Stimulated activated CD8-positive, alpha-beta memory T cell treated with anti-CD3 and anti-CD28 coated beads, Interleukin-2, amount 100 ng/mL, for 1 hour (primary cell): ENCODE data around the gene SYPL2.
"Not testable (repeated sequence)": the region's sequence is repeated elsewhere in the genome, so short reads cannot be mapped to it uniquely, and the experiment has no call there.

Source experiments
- DNase-seq, 2 donors: peaks; one replicate each; pipeline ENCODE4 v3.0.0-alpha.2; 2020; ENCODE audit warnings: low read depth in 2 of 2

SYPL2 gene

DNA sequence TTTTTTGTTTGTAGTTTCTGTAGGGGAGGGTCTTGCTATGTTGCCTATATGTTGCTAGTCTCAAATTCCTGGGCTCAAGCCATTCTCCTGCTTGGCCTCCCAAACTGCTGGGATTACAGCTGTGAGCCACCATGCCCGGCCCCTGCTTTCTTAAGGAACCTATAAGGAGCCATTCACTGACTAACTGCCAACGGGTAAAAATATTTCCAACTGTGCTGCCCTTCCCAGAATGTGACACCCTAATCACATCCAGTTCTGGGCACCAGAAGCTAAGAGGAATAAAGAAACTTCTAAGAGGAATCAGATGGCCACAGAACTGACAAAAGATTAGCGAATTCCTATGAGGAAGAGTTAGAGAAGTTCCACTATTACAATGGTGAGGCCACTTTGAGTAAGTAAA, 6.4 kb downstream of the SYPL2 start:
- no peak for DNase-seq

DNA sequence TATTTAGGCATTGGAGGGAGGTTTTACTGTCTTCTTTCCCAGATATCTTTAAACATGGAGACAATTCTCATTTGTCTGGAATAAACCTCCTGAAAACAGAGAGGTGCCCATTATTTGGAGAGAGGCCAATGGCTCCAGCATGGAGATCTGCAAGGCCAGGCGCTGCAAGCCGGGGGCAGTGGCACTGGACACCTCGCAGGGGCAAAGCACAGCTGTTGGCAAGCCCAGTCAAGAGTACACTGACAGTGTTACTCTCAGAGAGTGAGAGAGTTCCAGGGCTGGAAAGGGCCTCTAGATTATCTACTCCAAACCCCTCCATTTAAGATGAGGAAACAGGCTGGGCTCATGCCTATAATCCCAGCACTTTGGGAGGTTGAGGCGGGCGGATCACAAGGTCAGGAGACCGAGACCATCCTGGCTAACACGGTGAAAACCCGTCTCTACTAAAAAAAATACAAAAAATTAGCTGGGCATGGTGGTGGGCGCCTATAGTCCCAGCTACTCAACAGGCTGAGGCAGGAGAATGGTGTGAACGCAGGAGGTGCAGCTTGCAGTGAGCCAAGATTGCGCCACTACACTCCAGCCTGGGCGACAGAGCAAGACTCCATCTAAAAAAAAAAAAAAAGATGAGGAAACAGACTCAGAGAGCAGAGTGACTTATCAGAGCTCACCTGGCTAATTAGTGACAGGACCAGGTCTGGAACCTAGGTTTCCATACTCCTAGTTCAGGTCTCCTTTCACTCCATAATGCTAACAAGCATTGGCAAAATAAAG, 7.1 kb downstream of the SYPL2 start:
- not testable (repeated sequence) for DNase-seq

DNA sequence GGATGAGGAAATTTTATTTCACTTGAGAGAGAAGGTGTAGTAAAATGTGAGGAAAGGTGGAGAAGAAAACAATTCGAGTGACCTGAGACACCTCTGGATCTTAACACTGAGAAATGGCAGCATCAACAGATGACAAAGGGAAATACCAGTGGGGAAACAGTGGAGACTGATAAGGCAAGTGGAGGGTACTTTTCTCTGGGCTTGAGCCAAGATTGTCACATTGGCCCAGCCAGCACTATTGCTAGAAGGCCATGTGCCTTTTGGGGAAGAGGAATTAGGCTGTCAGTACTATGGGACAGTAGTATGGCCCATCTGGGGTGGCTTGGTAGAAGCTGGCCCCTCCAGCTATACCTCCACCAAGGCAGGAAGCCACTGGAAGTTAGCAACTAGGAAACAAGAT, 8.4 kb downstream of the SYPL2 start:
- DNase-seq, result no peak

- no peak for DNase-seq
Measured at GRCh38 chr1:109475261-109475660, 8.9 kb downstream of the SYPL2 start.

DNA sequence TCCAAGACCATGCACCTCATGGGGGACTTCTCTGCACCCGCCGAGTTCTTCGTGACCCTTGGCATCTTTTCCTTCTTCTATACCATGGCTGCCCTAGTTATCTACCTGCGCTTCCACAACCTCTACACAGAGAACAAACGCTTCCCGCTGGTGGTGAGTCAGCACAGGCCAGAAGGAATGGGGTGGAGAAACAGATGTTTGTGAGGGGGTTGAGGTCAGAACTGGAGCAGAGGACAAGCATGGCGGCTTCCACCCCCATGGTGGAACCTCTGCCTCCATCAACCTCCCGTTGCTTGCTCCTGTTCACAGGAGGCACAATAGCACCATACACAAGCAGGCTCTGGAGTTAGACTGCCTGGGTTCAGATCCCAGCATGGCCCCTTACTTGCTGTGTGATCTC, 10.5 kb downstream of the SYPL2 start:
- DNase-seq, result no peak

DNA sequence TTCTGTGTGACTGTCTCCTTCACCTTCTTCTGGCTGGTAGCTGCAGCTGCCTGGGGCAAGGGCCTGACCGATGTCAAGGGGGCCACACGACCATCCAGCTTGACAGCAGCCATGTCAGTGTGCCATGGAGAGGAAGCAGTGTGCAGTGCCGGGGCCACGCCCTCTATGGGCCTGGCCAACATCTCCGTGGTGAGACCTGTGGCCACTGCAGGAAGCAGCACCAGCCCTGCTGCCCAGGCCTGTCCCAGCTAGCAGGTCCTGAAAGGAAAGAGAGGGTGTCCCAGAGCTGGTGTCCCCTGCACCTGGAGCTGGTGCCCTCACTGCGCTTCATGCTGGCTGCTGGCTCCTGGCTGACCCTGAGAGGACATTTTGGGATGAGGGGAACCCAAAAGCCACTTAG, 11.5 kb downstream of the SYPL2 start:
- no peak for DNase-seq

DNA sequence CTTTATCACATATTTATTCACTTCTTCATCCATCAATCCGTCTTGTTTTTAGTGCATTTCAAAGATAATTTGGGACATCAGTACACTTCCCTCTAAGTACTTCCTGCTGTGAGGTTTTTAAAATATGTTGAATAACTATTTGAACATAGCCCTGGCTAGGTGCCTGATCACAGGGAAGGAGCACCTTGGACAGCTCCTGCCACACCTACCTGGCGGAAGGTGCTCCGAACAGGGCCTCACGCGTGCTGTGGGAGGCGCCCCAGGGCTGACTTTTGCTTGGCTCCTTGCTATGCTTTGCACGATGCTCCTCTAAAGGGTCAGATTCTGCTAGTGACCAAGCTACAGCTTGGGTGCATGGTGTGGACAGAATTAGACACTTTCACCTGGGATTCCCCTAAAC, 12.5 kb downstream of the SYPL2 start:
- DNase-seq, result no peak

- DNase-seq, result no peak
Measured at GRCh38 chr1:109479311-109479710, 13.0 kb downstream of the SYPL2 start.

GRCh38 chr1:109479901-109480300, 13.6 kb downstream of the SYPL2 start:
- no peak for DNase-seq

- DNase-seq, result no peak
Measured at GRCh38 chr1:109481646-109482045, 15.3 kb downstream of the SYPL2 start.

GRCh38 chr1:109482242-109482641, 15.9 kb downstream of the SYPL2 start:
- no peak for DNase-seq

GRCh38 chr1:109482791-109483671, 16.7 kb downstream of the SYPL2 start:
- no peak for DNase-seq

DNA sequence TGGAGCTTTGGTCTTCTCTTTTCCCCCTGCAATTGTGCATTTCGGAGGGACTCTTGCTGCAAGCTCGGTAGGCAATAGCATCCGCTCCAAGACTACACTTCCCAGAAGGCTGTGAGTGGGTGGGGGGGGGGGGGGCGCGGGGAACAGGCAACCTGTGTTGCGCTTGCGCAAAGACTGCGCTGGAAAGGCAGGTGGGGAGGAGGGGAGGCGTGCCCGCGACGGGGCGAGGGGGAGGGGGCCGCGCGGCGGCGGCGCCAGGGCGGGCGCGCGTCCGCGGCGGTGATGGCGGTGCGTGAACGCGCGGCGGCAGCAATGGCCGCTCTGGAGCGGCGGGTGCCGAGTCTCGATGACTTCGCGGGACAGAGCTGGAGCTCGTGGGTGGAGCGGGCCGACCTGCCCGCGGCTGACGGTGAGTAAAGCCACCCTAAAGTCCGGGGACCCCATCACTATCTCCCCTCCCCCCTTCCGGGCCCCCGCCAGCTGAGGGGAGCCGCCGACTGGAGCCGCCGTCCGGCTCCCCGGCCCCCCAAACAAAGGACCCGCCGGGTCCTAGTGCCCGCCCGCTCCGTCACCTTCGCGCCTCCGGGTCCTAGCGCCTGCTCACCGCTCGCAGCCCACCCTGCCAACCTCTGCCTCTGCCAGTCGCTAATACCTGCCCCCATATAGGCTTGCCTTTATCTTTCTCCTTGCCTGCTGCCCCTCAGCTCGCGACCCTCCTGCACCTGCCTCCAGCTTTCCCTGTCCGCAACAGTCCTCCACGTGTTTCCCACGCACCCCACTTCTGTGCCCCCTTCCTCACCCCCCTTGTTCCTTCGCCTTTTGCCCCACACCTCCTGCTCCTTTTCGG, 17.5 kb downstream of the SYPL2 start, which contains the start of gene ATXN7L2:
Gene ATXN7L2, plus strand, starts transcription at position 234 of the 847 bp plus-strand sequence. Its CDS starts 49 bp downstream, at position 283.
- DNase-seq, result peak; percentile 79 to 88

DNA sequence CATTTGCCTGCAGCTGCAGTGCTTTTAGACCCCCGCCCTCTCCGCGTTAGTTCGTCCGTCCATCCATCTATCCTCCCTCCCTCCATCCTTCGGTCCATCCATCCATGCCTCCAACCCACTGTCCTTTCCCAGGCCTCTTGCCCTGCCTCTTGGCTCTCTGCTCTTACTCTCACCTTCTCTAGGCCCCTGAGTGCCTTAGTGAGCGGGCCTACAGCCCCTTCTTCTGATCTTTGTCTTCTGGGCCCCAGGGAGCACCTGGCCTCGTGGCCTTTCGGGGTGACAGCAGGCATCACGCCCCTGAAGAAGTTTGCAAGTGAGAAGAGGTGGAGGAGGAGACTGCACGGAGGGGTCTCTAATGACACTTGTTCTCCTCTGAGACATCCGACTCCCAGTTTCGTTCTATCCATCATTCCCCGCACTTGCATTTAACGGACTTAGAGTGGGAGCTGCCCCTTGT, 18.2 kb downstream of the SYPL2 start:
- DNase-seq, result no peak

GRCh38 chr1:109485001-109485400, 18.7 kb downstream of the SYPL2 start:
- no peak for DNase-seq

DNA sequence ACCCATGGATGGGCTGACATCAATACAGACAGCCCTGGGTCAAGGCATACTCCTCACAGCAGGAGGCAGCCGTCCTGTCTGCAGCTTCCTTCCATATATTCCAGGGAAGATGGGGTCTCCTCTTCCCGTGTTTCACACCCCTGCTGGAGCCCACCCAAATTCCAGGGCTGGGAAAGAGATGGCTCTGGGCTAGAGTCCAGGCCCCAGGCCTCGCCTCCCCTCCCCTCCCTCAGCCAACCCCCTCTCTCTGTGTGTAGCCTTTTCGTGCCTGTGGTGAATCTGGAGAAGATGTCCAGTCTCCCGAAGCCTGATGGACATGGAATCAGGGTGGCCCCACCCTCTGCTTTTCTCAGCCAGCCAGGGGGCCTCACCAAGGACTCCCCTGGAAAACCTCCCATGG, 20.9 kb downstream of the SYPL2 start:
- no peak for DNase-seq

GRCh38 chr1:109488201-109488600, 21.9 kb downstream of the SYPL2 start:
- no peak for DNase-seq

- DNase-seq, result no peak
Measured at GRCh38 chr1:109488696-109489095, 22.4 kb downstream of the SYPL2 start.

- peak in 1 of 2 donors; percentile 52 for DNase-seq
Measured at GRCh38 chr1:109490029-109490933, 23.9 kb downstream of the SYPL2 start.

GRCh38 chr1:109490934-109491302, 24.6 kb downstream of the SYPL2 start:
- DNase-seq, result no peak

DNA sequence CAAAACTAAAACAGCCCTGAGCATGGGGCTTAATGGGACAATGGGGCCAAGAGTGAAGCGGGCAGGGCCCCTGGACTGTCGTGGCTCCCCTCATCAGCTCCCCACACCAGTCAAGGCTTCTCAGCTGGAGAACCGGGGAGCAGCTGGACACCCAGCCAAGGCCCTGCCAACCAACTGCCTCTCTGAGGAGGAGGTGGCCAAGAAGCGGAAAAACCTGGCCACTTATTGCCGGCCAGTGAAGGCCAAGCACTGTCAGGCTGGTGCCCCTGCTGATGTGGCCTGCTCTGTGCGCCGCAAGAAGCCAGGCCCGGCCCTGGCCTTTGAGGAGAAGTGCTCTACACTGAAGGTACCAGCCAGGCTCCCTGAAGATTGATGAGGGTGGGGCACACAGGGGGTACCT, 25.0 kb downstream of the SYPL2 start:
- no peak for DNase-seq
